H9 (cell line): ENCODE measurements around the gene THRB. TPM values are rescaled to one million over a fixed set of nuclear protein-coding genes. Genes with fewer than 3 reads are reported as not detected.

ENCODE experiments used
- DNase-seq: peaks from one replicate; pipeline ENCODE4 v3.0.0-alpha.2; 2017
- H2AFZ ChIP-seq: one replicate; pipeline ENCODE4 v1.6.1; 2013; ENCODE audit warnings: mild to moderate bottlenecking, low read length, control low read depth, moderate library complexity
- H2AK5ac ChIP-seq: 2 replicates; pipeline ENCODE4 v1.6.1; 2013; ENCODE audit warnings: low read length, control low read depth, mixed read lengths; ENCODE audit not compliant: insufficient read length
- H2BK120ac ChIP-seq: one replicate; pipeline ENCODE4 v1.6.1; 2013; ENCODE audit warnings: low read depth, mild to moderate bottlenecking, low read length, control low read depth, inconsistent platforms; ENCODE audit not compliant: poor library complexity, severe bottlenecking
- H2BK12ac ChIP-seq: 2 replicates; pipeline ENCODE4 v1.6.1; 2013; ENCODE audit warnings: low read length, control low read depth, mixed read lengths, low read depth; ENCODE audit not compliant: insufficient read length
- H2BK15ac ChIP-seq: 2 replicates; pipeline ENCODE4 v1.6.1; 2013; ENCODE audit warnings: low read depth, low read length, control low read depth
- H2BK20ac ChIP-seq: one replicate; pipeline ENCODE4 v1.6.1; 2013; ENCODE audit warnings: low read depth, mild to moderate bottlenecking, low read length, control low read depth, inconsistent platforms; ENCODE audit not compliant: poor library complexity, severe bottlenecking
- H2BK5ac ChIP-seq: 2 replicates; pipeline ENCODE4 v1.6.1; 2013; ENCODE audit warnings: low read length, control low read depth, mixed read lengths; ENCODE audit not compliant: insufficient read length
- H3K14ac ChIP-seq: 2 replicates; pipeline ENCODE4 v1.6.1; 2013; ENCODE audit warnings: low read length, control low read depth; ENCODE audit not compliant: insufficient read depth
- H3K18ac ChIP-seq: 2 replicates; pipeline ENCODE4 v1.6.1; 2013; ENCODE audit warnings: low read depth, mild to moderate bottlenecking, mixed read lengths, low read length, control low read depth; ENCODE audit not compliant: insufficient read length
- H3K23ac ChIP-seq: 2 replicates; pipeline ENCODE4 v1.6.1; 2013; ENCODE audit warnings: low read length, control low read depth, mixed read lengths, low read depth; ENCODE audit not compliant: insufficient read length
- H3K23me2 ChIP-seq: 2 replicates; pipeline ENCODE4 v1.6.1; 2013; ENCODE audit warnings: low read depth, mild to moderate bottlenecking, mixed read lengths, low read length, control low read depth; ENCODE audit not compliant: insufficient read length, poor library complexity, severe bottlenecking
- H3K27ac ChIP-seq: 2 replicates; pipeline ENCODE4 v1.5.1; 2013; ENCODE audit warnings: low read length, control low read depth, mixed read lengths, low read depth; ENCODE audit not compliant: insufficient read length
- H3K27me3 ChIP-seq: 2 replicates; pipeline ENCODE4 v1.6.1; 2013; ENCODE audit warnings: low read length, control low read depth, inconsistent platforms; ENCODE audit not compliant: insufficient read depth
- H3K4ac ChIP-seq: 2 replicates; pipeline ENCODE4 v1.6.1; 2013; ENCODE audit warnings: low read depth, mild to moderate bottlenecking, control low read depth, inconsistent platforms, low read length, moderate library complexity
- H3K4me1 ChIP-seq: 2 replicates; pipeline ENCODE4 v1.6.1; 2013; ENCODE audit warnings: low read length, control low read depth, inconsistent platforms; ENCODE audit not compliant: insufficient read depth
- H3K4me2 ChIP-seq: 2 replicates; pipeline ENCODE4 v1.6.1; 2013; ENCODE audit warnings: low read length, control low read depth, mixed read lengths; ENCODE audit not compliant: insufficient read length, insufficient read depth
- H3K56ac ChIP-seq: 2 replicates; pipeline ENCODE4 v1.6.1; 2013; ENCODE audit warnings: low read depth, mild to moderate bottlenecking, mixed read lengths, low read length, control low read depth; ENCODE audit not compliant: insufficient read length
- H3K79me1 ChIP-seq: 2 replicates; pipeline ENCODE4 v1.6.1; 2013; ENCODE audit warnings: low read depth, mild to moderate bottlenecking, moderate library complexity, low read length, control low read depth, inconsistent platforms; ENCODE audit not compliant: insufficient read depth, poor library complexity, severe bottlenecking
- H3K79me2 ChIP-seq: 2 replicates; pipeline ENCODE4 v1.6.1; 2013; ENCODE audit warnings: low read length, control low read depth, inconsistent platforms; ENCODE audit not compliant: insufficient read depth
- H3K9ac ChIP-seq: 2 replicates; pipeline ENCODE4 v1.6.1; 2013; ENCODE audit warnings: low read length, control low read depth, mixed read lengths; ENCODE audit not compliant: insufficient read length; ENCODE audit errors: extremely low read depth
- H3K9me3 ChIP-seq: one replicate; pipeline ENCODE4 v1.6.1; 2013; ENCODE audit warnings: low read depth, low read length, inconsistent platforms; ENCODE audit not compliant: control insufficient read depth
- H3T11ph ChIP-seq: one replicate; pipeline ENCODE4 v1.6.1; 2013; ENCODE audit warnings: mild to moderate bottlenecking, low read length, control low read depth, inconsistent platforms
- H4K20me1 ChIP-seq: one replicate; pipeline ENCODE4 v1.6.1; 2013; ENCODE audit not compliant: control insufficient read depth, insufficient read length, insufficient read depth
- H4K5ac ChIP-seq: 2 replicates; pipeline ENCODE4 v1.6.1; 2013; ENCODE audit warnings: low read depth, mild to moderate bottlenecking, mixed read lengths, low read length, control low read depth; ENCODE audit not compliant: insufficient read length
- H4K8ac ChIP-seq: replicated peaks from 2 replicates; pipeline ENCODE4 v1.6.1; 2013; ENCODE audit warnings: low read length, control low read depth, mixed read lengths, low read depth; ENCODE audit not compliant: insufficient read length
- H4K91ac ChIP-seq: 2 replicates; pipeline ENCODE4 v1.6.1; 2013; ENCODE audit warnings: low read depth, mild to moderate bottlenecking, moderate library complexity, mixed read lengths, low read length, control low read depth; ENCODE audit not compliant: insufficient read length
- H3K27ac Mint-ChIP-seq, 3 experiments: 2 replicates in 2 of 3; 3 replicates in 1 of 3; pipeline ENCODE4 v1.8.0; 2020 to 2021; ENCODE audit warnings: mixed read lengths in 3 of 3, mild to moderate bottlenecking in 1 of 3, moderate library complexity in 1 of 3
- H3K27me3 Mint-ChIP-seq: 2 replicates; pipeline ENCODE4 v1.8.0; 2021; ENCODE audit warnings: low read depth, mild to moderate bottlenecking, moderate library complexity, mixed read lengths
- H3K36me3 Mint-ChIP-seq, 3 experiments: 2 replicates in 2 of 3; 3 replicates in 1 of 3; pipeline ENCODE4 v1.8.0; 2020 to 2021; ENCODE audit warnings: low read depth in 3 of 3, mixed read lengths in 3 of 3; ENCODE audit not compliant: insufficient read depth in 1 of 3
- H3K4me1 Mint-ChIP-seq, 2 experiments: 2 replicates each; pipeline ENCODE4 v1.8.0; 2020; ENCODE audit warnings: mixed read lengths in 2 of 2
- H3K4me3 Mint-ChIP-seq, 2 experiments: 2 replicates in 1 of 2; 3 replicates in 1 of 2; pipeline ENCODE4 v1.8.0; 2020 to 2021; ENCODE audit warnings: mild to moderate bottlenecking in 2 of 2, mixed read lengths in 2 of 2, moderate library complexity in 1 of 2
- H3K9me3 Mint-ChIP-seq, 2 experiments: 2 replicates in 1 of 2; 3 replicates in 1 of 2; pipeline ENCODE4 v1.8.0; 2020; ENCODE audit warnings: mild to moderate bottlenecking in 2 of 2, mixed read lengths in 2 of 2, moderate library complexity in 1 of 2
- WGBS: extraction: QIAGEN DNeasy Blood & Tissue Kit; methylation state at CpG from one replicate; pipeline ENCODE4 v1.1.7; 2013; ENCODE audit warnings: missing lambda C conversion rate, low lambda C conversion rate, mixed read lengths; ENCODE audit not compliant: insufficient read length; ENCODE audit errors: extremely low coverage; 5-methylcytosine and 5-hydroxymethylcytosine counted together
- total RNA-seq: library from RNA; stranded (reverse); gene quantifications from 2 replicates; pipeline ENCODE4 v1.2.1, GENCODE V29; 2021
- TF ChIP-seq, protein P1 (sequence below): fragments of 200-600 bp; sonication (generic); conservative IDR thresholded peaks from 3 replicates; pipeline ENCODE4 v1.8.0; 2021; ENCODE audit warnings: antibody characterized with exemption, mild to moderate bottlenecking

Gene THRB
- total RNA-seq, 1 experiment from 2014 or later = 8.6 TPM

- H3K14ac ChIP-seq = no peak overlapping the region
- H3K4me2 ChIP-seq = no peak overlapping the region
- H2AFZ ChIP-seq = no peak overlapping the region
- H3K79me2 ChIP-seq = no peaks in the 10 kb centered on the region
- H3K4ac ChIP-seq = no peak overlapping the region
- H3K9me3 Mint-ChIP-seq = no peaks in the 10 kb centered on the region
- H2BK15ac ChIP-seq = no peak overlapping the region
- H4K8ac ChIP-seq = no peak overlapping the region
- no peak overlapping the region for H4K91ac ChIP-seq
- TF ChIP-seq, protein P1, sequence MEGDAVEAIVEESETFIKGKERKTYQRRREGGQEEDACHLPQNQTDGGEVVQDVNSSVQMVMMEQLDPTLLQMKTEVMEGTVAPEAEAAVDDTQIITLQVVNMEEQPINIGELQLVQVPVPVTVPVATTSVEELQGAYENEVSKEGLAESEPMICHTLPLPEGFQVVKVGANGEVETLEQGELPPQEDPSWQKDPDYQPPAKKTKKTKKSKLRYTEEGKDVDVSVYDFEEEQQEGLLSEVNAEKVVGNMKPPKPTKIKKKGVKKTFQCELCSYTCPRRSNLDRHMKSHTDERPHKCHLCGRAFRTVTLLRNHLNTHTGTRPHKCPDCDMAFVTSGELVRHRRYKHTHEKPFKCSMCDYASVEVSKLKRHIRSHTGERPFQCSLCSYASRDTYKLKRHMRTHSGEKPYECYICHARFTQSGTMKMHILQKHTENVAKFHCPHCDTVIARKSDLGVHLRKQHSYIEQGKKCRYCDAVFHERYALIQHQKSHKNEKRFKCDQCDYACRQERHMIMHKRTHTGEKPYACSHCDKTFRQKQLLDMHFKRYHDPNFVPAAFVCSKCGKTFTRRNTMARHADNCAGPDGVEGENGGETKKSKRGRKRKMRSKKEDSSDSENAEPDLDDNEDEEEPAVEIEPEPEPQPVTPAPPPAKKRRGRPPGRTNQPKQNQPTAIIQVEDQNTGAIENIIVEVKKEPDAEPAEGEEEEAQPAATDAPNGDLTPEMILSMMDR = no peak
- no peak overlapping the region for H3K27ac ChIP-seq
- no peak overlapping the region for H3K9ac ChIP-seq
- H2BK5ac ChIP-seq = no peak overlapping the region
- H2BK20ac ChIP-seq = no peak overlapping the region
- no peaks in the 10 kb centered on the region for H3K79me1 ChIP-seq
- no peak overlapping the region for H3K4me3 Mint-ChIP-seq
- no peak overlapping the region for H3K23ac ChIP-seq
- no peak overlapping the region for H3K56ac ChIP-seq
- no peaks in the 10 kb centered on the region for H3K4me1 ChIP-seq
- H3K18ac ChIP-seq = no peak overlapping the region
- no peak overlapping the region for H2BK12ac ChIP-seq
- H4K20me1 ChIP-seq = no peaks in the 10 kb centered on the region
- H3K36me3 Mint-ChIP-seq = peaks cover 0 to 2% (median 0%) of the 10 kb centered on the region in 3 experiments; a peak in 1 of 7 replicates
- no peak overlapping the region for H2BK120ac ChIP-seq
- H3K27me3 Mint-ChIP-seq = no peaks in the 10 kb centered on the region
- no peak overlapping the region for H3T11ph ChIP-seq
- no peaks in the 10 kb centered on the region for H3K9me3 ChIP-seq
- no peaks in the 10 kb centered on the region for H3K23me2 ChIP-seq
- no CpG with 5 or more reads among the region's 2 CpGs for WGBS
- no peak for DNase-seq
- no peak overlapping the region for H3K27ac Mint-ChIP-seq
- H2AK5ac ChIP-seq = no peak overlapping the region
- H3K4me1 Mint-ChIP-seq = no peaks in the 10 kb centered on the region
- no peaks in the 10 kb centered on the region for H3K27me3 ChIP-seq
- H4K5ac ChIP-seq = no peak overlapping the region
Measured at GRCh38 chr3:24311881-24312280, 182.8 kb downstream of the THRB start.
